HG03354 (cell line): ENCODE results near the gene RPRM.
"Not testable (repeated sequence)": the region's sequence is repeated elsewhere in the genome, so short reads cannot be mapped to it uniquely, and the experiment has no call there.

Source experiments
- ATAC-seq: cut with Tn5 transposase; IDR thresholded peaks from one replicate; pipeline ENCODE4 v1.9.1; 2021; ENCODE audit warnings: mild to moderate bottlenecking; ENCODE audit not compliant: unreplicated experiment, poor library complexity, severe bottlenecking

RPRM gene

GRCh38 chr2:153462338-153462859 is 16.2 kb downstream of the RPRM start:
- no peak for ATAC-seq

- ATAC-seq = no peak
Observed at GRCh38 chr2:153461453-153461852, 17.1 kb downstream of the RPRM start.

- no peak for ATAC-seq
Observed at GRCh38 chr2:153455861-153456260, 22.7 kb downstream of the RPRM start.

GRCh38 chr2:153455403-153455802 is 23.2 kb downstream of the RPRM start:
- ATAC-seq = no peak

- ATAC-seq = no peak
Observed at GRCh38 chr2:153451611-153452010, 27.0 kb downstream of the RPRM start.

GRCh38 chr2:153443106-153443505 is 35.5 kb downstream of the RPRM start:
- no peak for ATAC-seq

- not testable (repeated sequence) for ATAC-seq
Observed at GRCh38 chr2:153442616-153443015, 35.9 kb downstream of the RPRM start.

- ATAC-seq = not testable (repeated sequence)
Observed at GRCh38 chr2:153440090-153440489, 38.5 kb downstream of the RPRM start.

- ATAC-seq = no peak
Observed at GRCh38 chr2:153433403-153433802, 45.2 kb downstream of the RPRM start.

- no peak for ATAC-seq
Observed at GRCh38 chr2:153432381-153432780, 46.2 kb downstream of the RPRM start.

GRCh38 chr2:153431114-153431513 is 47.4 kb downstream of the RPRM start:
- no peak for ATAC-seq
